Measurements from ENCODE around the gene ATAD2B. TPM values are rescaled to one million over a fixed set of nuclear protein-coding genes. Genes with fewer than 3 reads are reported as not detected.

The ATAD2B gene
- total and polyA plus RNA-seq, 2 experiments from 2014 or later: 4.8 to 6.7 TPM

DNA sequence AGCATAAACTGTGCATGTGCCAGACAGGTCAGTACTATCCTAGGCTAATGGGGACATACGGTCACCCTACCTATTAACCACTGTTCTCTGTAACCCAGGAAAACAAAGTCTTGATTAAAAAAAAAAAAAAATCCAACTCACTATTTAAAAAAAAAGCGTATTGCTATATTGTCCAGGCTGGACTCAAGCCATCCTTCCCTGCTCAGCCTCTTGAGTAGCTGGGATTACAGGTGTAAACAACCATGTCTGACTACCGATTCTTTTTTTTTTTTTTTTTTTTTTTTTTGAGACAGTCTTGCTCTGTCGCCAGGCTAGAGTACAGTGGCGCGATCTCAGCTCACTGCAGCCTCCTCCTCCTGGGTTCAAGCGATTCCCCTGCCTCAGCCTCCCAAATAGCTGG, 11.6 kb downstream of the ATAD2B start:
- in situ Hi-C loops (cut with MboI): no loop called here
- Histone ChIP-seq H3K79me2 (ENCODE audit: insufficient read depth) (peaks cover 99% of the 10 kb centered on the region), H3K9ac (no peak overlapping the region), H3K36me3 (ENCODE audit: low read depth) (no peaks in the 10 kb centered on the region), H4K20me1 (ENCODE audit: insufficient read depth) (0 out of 2 replicates have a peak, but pooled peaks cover 3% of the 10 kb centered on the region), H3K4me3 (no peak overlapping the region), H3K4me2 (ENCODE audit: unreplicated experiment) (no peak overlapping the region), H3F3A (ENCODE audit: insufficient read depth) (peaks cover 19% of the 10 kb centered on the region; the same call in 1 of the 2 replicates), H3K4me1 (ENCODE audit: insufficient read depth) (peaks cover 18% of the 10 kb centered on the region; the same call in 1 of the 2 replicates), H2AFZ (no peak overlapping the region), H3K27me3 (replicated peaks; ENCODE audit: insufficient read depth) (no peaks in the 10 kb centered on the region), H3K27ac (no peak overlapping the region), H3K9me2 (ENCODE audit: insufficient read depth) (no peaks in the 10 kb centered on the region), H3K9me3 (ENCODE audit: low read depth) (no peaks in the 10 kb centered on the region)
- DNase-seq: no peak
- TF ChIP-seq EZH2 (IDR thresholded peaks at IDR 0.05; ENCODE audit: insufficient read depth, poor library complexity, severe bottlenecking) (no peak), EZH2phosphoT487 (IDR thresholded peaks at IDR 0.05; ENCODE audit: insufficient read depth, low read depth) (no peak)
- 96 to 98% methylated on average over 7 of the region's 7 CpGs for WGBS, 2 experiments (ENCODE audit: low coverage in 1 of 2, low lambda C conversion rate in 2 of 2, missing lambda C conversion rate in 2 of 2)

DNA sequence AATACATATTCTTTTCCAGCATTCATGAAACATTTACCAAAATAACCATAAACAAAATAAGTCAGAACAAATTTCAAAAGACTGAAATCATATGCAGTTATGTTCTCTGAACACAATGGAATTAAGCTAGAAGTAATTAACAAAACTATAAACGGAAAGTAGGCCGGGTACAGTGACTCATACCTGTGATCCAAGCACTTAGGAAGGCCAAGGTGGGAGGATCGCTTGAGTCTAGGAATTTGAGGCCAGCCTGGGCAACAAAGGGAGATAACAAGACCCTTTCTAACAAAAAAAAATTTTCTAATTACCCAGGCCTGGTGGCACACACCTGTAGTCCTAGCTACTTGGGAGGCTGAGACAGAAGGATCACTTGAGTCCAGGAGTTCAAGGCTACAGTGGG, 14.9 kb downstream of the ATAD2B start:
- Histone ChIP-seq H4K20me1 (ENCODE audit: insufficient read depth) (0 out of 2 replicates have a peak, but pooled peaks cover 3% of the 10 kb centered on the region), H3K4me1 (ENCODE audit: insufficient read depth) (peaks cover 15% of the 10 kb centered on the region; the same call in 1 of the 2 replicates), H3K9me2 (ENCODE audit: insufficient read depth) (no peaks in the 10 kb centered on the region), H3F3A (ENCODE audit: insufficient read depth) (peaks cover 19% of the 10 kb centered on the region; the same call in 1 of the 2 replicates), H3K9me3 (ENCODE audit: low read depth) (no peaks in the 10 kb centered on the region), H3K9ac (no peak overlapping the region), H3K27me3 (replicated peaks; ENCODE audit: insufficient read depth) (no peaks in the 10 kb centered on the region), H3K36me3 (ENCODE audit: low read depth) (no peaks in the 10 kb centered on the region), H2AFZ (no peak overlapping the region), H3K79me2 (ENCODE audit: insufficient read depth) (peaks cover 96% of the 10 kb centered on the region), H3K4me2 (ENCODE audit: unreplicated experiment) (no peak overlapping the region), H3K4me3 (no peak overlapping the region), H3K27ac (peak overlapping the region; percentile 18)
- 19 to 20% methylated on average over 3 of the region's 3 CpGs for WGBS, 2 experiments (ENCODE audit: low coverage in 1 of 2, low lambda C conversion rate in 2 of 2, missing lambda C conversion rate in 2 of 2)
- in situ Hi-C loops (cut with MboI): no loop called here
- no peak for TF ChIP-seq EZH2 (IDR thresholded peaks at IDR 0.05; ENCODE audit: insufficient read depth, poor library complexity, severe bottlenecking)
- peak; percentile 49 for DNase-seq

DNA sequence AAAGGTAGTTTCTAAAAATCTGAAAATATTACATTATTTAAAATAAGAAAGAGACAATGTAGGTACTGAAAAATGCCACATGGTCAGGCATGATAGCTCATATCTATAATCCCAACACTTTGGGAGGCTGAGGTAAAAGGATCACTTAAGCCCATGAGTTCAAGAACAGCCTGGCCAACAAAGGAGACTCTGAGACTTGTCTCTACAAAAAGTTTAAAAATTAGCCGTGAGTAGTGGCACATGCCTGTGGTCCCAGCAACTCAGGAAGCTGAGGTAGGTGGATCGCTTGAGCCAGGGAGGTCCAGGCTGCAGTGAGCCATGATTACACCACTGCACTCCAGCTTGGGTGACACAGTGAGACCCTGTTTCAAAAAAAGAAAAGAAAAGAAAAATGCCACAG, 21.8 kb downstream of the ATAD2B start:
- Histone ChIP-seq H3K4me1 (ENCODE audit: insufficient read depth) (peaks cover 42% of the 10 kb centered on the region), H2AFZ (no peak overlapping the region), H3K36me3 (ENCODE audit: low read depth) (no peaks in the 10 kb centered on the region), H3K4me2 (ENCODE audit: unreplicated experiment) (peak overlapping the region; percentile 16), H3F3A (ENCODE audit: insufficient read depth) (peaks cover 22% of the 10 kb centered on the region), H3K27me3 (replicated peaks; ENCODE audit: insufficient read depth) (no peaks in the 10 kb centered on the region), H3K9me3 (ENCODE audit: low read depth) (no peaks in the 10 kb centered on the region), H3K4me3 (no peak overlapping the region), H3K9me2 (ENCODE audit: insufficient read depth) (no peaks in the 10 kb centered on the region), H3K9ac (0 out of 2 replicates have a peak overlapping the region, but pooled peaks have one; percentile 24), H4K20me1 (ENCODE audit: insufficient read depth) (no peaks in the 10 kb centered on the region), H3K79me2 (ENCODE audit: insufficient read depth) (peaks cover 87% of the 10 kb centered on the region), H3K27ac (peak overlapping the region; percentile 33)
- peak; percentile 41 for DNase-seq
- TF ChIP-seq EZH2phosphoT487 (IDR thresholded peaks at IDR 0.05; ENCODE audit: insufficient read depth, low read depth) (no peak), EZH2 (IDR thresholded peaks at IDR 0.05; ENCODE audit: insufficient read depth, poor library complexity, severe bottlenecking) (no peak)
- WGBS, 2 experiments (ENCODE audit: low coverage in 1 of 2, low lambda C conversion rate in 2 of 2, missing lambda C conversion rate in 2 of 2): 62 to 72% methylated on average over 2 of the region's 2 CpGs
- in situ Hi-C loops (cut with MboI): no loop called here

DNA sequence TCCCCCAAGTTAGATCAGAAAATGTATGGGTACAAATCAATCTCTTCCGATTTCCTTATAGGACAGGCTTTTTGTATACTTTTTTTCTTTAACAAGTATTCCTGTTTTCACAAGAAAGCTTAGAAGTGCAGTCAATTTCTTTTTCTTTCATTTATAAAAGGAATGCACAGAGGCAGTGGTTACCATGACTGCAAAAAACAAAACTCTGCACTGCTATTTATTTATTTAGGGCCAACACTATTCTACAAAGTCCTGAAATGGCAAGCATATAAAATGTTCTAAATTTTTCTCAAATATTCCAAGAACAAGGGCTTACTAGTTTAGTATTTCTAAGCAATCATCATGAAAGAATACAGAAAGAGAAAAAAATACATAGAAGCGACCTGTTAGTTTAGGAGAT, 22.2 kb downstream of the ATAD2B start:
- Histone ChIP-seq H3K79me2 (ENCODE audit: insufficient read depth) (peaks cover 86% of the 10 kb centered on the region), H3K4me2 (ENCODE audit: unreplicated experiment) (peak overlapping the region; percentile 16)
- TF ChIP-seq EZH2 (IDR thresholded peaks at IDR 0.05; ENCODE audit: insufficient read depth, poor library complexity, severe bottlenecking): no peak
- no peak for TF ChIP-seq EZH2phosphoT487 (IDR thresholded peaks at IDR 0.05; ENCODE audit: insufficient read depth, low read depth)

More for the DNA sequence above, 22.2 kb downstream of the ATAD2B start:
- Histone ChIP-seq H3K9me3 (ENCODE audit: low read depth) (no peaks in the 10 kb centered on the region), H3K9me2 (ENCODE audit: insufficient read depth) (no peaks in the 10 kb centered on the region), H3K27me3 (replicated peaks; ENCODE audit: insufficient read depth) (no peaks in the 10 kb centered on the region), H3K4me3 (no peak overlapping the region), H4K20me1 (ENCODE audit: insufficient read depth) (no peaks in the 10 kb centered on the region), H3K9ac (peak overlapping the region; percentile 24; the same call in 1 of the 2 replicates), H3F3A (ENCODE audit: insufficient read depth) (peaks cover 23% of the 10 kb centered on the region), H3K36me3 (ENCODE audit: low read depth) (no peaks in the 10 kb centered on the region), H3K4me1 (ENCODE audit: insufficient read depth) (peaks cover 43% of the 10 kb centered on the region), H3K27ac (peak overlapping the region; percentile 33), H2AFZ (no peak overlapping the region)
- 71 to 77% methylated on average over 2 of the region's 2 CpGs for WGBS, 2 experiments (ENCODE audit: low coverage in 1 of 2, low lambda C conversion rate in 2 of 2, missing lambda C conversion rate in 2 of 2)
- peak; percentile 60 for DNase-seq
- in situ Hi-C loops (cut with MboI): no loop called here
